ENCODE results near the gene TMEM100.

TMEM100 gene

DNA sequence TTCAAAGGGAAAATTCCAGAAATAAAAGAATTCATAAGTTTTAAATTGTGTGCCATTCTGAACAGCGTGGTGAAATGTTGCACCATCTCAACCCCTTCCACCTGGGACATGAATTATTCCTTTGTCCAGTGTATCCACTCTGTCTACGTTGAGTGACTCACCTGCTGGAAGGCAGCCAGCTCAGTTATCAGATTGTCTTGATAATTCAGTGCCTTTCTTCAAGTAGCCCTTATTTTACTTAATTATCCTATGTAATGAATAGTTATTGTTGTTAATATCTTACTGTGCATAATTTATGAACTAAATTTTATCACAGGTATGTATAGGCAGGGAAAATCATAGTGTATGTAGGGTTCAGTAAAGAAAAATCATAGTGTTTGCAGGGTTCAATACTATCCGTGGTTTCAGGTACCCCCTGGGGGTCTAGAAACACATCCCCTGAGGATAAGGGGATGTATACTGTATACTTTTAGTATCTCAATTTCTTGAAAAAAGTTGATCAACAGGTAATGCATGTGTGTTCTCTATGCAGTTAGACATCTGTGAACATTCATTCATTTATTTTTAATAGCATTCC, 20.5 kb upstream of the TMEM100 start:
- DNase-seq, result no peak

DNA sequence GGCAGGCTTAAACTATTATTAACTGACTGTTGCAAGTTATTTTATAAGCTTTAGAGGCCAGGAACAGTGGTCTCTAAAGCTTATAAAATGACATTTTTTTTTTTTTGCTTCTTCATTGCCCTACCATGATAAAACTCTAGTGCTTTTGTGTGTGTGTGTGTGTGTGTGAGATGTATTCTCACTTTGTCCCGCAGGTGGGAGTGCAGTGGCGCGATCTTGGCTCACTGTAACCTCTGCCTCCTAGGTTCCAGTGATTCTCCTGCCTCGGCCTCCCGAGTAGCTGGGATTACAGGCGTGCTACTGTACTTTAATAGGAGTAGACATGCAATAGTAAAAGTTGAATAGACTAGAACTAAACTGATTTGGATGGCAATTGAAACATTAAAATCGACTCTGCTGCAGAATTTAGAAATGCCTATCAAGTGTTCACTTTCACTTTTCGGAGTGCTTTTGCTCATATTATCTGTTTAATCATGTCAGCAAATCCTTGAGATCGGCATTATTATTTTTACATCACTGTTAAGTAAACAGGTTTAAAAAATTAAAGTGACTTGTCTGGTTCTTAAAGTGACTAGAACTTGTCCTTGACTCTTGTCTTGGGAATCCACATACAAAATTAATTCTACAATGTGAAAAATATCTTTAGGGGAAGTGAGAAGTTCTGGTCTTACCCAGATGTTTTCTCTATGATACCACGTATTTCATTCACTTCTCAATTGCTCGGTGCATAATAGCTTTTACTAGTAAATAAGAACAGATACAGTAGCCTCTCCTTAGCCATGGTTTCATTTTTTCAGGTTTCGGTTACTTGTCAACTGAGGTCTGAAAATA, 19.8 kb upstream of the TMEM100 start:
- DNase-seq, result no peak

GRCh38 chr17:55741356-55741700, 18.7 kb upstream of the TMEM100 start:
- no peak for DNase-seq

GRCh38 chr17:55740511-55741355, 18.1 kb upstream of the TMEM100 start:
- no peak for DNase-seq

- no peak for DNase-seq
Observed at GRCh38 chr17:55737976-55738501, 15.4 kb upstream of the TMEM100 start.

GRCh38 chr17:55735731-55736405, 13.2 kb upstream of the TMEM100 start:
- DNase-seq, result no peak

DNA sequence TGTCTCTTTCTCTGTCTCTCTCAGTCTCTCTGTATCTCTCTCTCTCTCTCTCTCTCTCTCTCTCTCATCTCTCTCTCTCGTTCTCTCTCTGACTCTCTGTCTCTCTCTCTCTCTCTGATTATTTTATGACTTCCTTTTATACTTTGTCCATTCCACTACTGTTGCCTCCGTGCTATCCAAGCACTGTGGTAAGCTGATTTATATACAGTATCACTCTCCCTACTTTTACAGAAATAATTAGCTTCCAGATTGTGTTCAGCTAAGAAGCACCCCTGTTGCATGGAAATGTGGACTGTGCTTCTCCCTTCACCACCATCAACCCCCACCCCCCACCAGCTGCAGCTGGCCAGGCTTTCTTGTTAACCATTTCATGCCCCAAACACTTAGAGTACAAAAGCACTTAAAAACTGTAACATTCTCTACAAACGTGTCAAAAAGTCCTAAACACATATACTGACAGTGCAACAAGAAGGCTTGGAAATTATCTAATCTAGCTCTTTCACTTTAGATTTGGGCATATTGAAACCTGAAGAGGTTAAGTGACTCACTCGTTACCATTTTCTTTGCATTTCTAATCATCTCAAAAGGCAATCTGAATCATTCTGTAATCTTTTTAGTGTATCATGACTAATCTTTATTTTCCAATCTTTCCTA, 11.6 kb upstream of the TMEM100 start:
- no peak for DNase-seq

- DNase-seq, result no peak
Observed at GRCh38 chr17:55731586-55732250, 9.1 kb upstream of the TMEM100 start.

- DNase-seq, result no peak
Observed at GRCh38 chr17:55730808-55731207, 8.1 kb upstream of the TMEM100 start.

DNA sequence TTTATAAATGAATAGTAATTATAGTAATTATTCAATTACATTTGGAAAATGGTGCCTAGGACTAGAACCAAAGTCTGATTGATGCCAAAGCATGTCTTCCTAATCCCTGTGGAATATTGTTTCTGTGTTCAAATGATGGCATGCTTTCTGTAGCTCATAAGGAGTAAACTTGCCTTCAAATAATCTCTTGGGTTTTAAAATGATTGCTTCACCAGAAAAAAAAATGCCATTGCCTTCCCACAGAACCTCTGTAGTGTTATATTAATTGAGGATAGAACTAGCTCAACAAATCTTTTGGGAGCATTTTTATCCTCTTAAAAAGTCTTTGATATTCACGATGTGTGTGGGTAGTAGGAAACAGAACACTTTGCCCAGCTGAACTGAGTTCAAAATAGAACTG, 7.7 kb upstream of the TMEM100 start:
- no peak for DNase-seq

DNA sequence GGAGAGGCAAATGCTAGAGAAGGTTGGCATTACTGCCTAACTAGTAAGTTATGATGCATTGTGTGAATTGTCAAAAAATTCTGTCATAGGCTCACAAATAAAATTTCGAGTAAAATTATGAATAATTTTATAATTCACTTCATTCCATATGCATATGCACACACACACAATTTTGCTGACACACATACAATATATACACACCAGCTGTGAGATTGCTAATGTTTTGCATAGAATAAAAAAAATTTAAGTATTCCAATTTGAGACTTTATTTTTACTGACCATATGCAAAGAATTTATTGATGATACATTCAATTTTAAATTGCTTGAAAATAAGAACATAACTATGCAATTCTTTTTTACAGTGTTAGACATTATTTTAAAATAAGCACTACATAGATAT, 6.8 kb upstream of the TMEM100 start:
- no peak for DNase-seq

- no peak for DNase-seq
Observed at GRCh38 chr17:55728833-55729232, 6.2 kb upstream of the TMEM100 start.

DNA sequence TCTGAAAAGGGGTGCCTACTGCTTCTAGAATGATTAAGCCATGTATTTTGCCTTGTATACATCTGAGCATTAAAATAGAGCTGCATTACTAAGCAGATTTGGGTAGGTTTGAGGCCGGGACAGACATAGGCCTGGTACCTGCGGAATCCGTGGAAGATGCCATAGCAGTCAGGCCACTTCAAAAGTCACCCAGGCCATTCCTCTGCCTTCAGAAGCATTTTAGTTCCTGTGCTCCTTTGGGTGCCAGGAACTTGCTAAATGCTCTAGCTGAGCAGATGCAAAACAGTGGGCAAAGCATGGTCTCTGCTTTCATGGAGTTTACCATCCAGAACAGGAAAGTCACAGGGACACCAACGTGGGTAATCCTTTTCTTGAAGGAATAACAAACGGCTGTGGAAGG, 5.7 kb upstream of the TMEM100 start:
- no peak for DNase-seq

GRCh38 chr17:55727920-55728319, 5.3 kb upstream of the TMEM100 start:
- DNase-seq, result no peak

- no peak for DNase-seq
Observed at GRCh38 chr17:55727275-55727674, 4.6 kb upstream of the TMEM100 start.

DNA sequence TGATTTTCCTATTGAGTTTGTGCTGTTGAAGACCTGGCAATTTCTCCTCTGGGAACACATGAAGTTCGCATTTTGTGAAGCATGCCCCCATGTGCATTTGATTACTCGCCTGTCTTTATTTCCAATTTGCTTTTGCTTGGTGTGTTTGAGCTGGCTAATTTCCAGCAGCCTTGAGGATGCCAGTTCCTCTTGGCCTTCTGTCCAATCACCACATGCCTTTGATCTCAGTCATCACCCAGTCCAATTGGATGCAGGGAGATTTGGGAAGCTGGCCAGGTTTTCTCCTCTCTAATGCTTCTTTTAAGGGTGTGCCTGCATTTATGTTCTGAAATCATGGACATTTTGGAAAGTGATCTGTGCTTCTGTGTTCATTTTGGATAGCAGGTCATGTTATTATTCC, 3.8 kb upstream of the TMEM100 start:
- DNase-seq, result no peak

DNA sequence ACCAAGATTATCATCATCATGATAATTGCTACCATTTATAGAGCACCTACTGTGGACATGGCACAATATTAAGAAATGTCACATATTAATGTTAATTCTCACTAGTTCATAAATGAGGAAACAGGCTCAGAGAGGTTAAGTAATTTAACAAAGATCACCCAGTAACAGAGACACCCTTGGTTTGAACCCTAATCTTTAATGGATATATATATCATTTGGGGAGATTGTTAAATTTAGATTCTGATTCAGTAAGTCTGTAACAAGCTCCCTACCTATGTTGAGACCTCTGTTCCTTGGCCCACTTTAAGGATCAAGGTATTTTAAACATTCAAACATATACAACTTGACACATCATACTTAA, 804 bp upstream of the TMEM100 start:
- no peak for DNase-seq

GRCh38 chr17:55722016-55722736, 488 bp downstream of the TMEM100 start:
- DNase-seq, result no peak

DNA sequence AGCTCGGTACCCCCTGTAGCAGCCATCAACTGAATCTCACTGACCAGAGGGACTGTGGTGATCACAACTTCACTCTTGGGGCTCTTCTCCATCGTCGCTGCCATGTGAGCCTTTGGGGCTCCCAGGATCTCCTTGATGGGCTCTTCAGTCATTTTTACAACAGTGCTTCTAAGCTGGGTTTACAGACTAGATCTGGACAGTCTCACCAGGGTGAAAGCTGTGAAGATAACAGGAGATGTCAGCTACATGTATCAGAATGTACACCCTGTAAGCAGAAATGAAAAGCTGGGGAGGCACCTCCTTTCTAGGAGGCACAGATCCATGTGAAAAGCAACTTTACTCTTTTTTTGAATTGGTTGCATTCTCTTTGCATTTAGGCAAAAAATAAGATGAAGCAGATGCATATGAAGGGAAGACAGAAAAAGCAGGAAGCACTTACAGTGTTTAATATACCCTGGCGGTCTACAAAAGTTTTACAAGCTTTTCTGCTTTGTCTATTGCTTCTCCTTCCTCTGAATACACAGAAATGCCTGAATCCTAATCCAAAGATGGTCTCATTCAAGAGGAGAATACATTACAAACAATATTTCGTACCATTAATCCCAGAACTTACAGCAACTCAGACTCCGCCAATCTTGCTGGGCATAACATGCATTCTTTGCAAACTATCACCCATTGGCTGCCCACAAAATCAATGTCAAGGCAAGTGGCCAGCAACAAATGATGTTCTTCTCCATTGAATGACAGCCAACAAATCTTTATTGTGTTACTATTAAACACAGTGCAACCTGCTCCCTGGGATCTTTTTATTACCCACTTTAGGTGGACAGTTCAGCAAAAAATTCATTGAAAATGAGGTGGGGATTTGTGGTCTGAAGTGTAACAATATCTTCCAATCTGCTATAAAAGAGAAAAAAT, 1.5 kb downstream of the TMEM100 start:
- DNase-seq, result no peak
